Hindlimb muscle (tissue), 1 donor: ENCODE measurements around the gene TNFRSF14. TPM values are rescaled to one million over a fixed set of nuclear protein-coding genes. Genes with fewer than 3 reads are reported as not detected.
A peak's percentile ranks its signal among the peaks of the same experiment; 100 is the strongest.

ENCODE experiments used
- DNase-seq: peaks from one replicate; pipeline ENCODE4 v3.0.0-alpha.2; 2013
- polyA plus RNA-seq: library from polyadenylated mRNA; unstranded; fragments of 120-200 nt; gene quantifications from one replicate; pipeline ENCODE4 v1.2.1, GENCODE V29; 2013; ENCODE audit not compliant: insufficient read length

The TNFRSF14 gene
- polyA plus RNA-seq, 1 donor: 15.8 TPM

DNA sequence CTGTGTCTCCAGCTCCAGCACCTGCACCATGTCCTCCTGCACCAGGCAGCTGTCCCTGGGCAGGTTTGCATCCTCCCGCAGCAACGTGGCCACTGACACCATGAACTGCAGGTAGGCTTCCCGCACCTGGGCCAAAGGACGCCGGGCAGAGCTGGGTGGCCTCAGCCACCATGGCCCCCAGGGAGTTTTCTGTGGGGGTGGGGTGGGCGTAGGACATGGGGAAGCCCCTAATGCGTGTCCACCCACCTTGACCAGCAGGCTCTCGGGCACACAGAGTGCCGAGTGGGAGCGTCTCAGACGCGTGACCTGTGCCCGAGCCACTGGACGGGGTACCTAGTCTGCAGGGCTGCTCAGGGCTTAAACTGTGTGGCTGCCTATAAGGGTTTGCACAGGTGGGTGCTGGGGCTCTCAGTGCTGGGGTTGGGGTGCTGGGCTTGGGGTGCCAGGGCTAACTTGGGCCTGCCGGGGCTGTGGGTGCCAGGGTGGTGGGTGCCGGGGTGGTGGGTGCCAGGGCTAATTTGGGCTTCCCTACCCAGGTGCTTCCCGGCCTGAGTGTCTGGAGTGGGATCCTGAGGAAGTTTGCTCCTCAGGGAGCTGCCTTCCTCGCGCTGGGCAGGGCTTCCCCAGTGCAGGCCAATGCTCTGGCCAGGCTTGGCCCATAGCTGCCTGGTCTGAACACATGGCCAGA is 48.1 kb downstream of the TNFRSF14 start:
- no peak for DNase-seq

DNA sequence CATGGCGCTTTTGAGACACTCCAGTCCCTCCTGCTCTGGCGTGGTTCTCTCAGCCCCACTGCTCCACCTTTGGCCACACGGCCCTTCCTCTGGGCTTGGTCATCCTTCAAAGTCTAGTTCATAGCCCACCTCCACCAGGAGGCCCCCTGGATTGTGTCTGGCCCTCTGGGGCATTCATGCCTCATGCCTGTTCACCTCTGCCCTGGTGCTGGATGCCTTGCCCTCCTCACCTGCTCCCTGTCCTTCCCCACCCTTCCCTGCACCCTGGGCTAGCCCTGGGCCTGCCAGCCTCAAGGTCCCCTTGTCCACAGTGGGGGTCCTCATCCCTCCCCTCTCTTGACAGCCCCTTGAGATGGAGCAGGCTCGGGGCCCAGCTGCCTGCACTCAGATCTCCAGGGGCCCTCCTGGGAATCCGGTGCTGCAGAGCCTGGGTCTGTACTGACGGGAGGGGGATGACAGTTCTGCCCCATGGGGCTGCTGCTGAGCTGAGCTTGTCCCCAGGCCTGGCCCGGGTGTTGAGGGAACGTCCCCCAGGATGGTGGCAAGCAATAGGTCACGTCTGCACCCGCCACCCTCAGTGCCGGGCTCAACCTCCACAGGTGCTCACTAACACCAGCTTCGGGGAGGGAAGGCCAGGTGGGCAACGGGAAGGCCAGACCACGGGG is 48.8 kb downstream of the TNFRSF14 start:
- DNase-seq: no peak

DNA sequence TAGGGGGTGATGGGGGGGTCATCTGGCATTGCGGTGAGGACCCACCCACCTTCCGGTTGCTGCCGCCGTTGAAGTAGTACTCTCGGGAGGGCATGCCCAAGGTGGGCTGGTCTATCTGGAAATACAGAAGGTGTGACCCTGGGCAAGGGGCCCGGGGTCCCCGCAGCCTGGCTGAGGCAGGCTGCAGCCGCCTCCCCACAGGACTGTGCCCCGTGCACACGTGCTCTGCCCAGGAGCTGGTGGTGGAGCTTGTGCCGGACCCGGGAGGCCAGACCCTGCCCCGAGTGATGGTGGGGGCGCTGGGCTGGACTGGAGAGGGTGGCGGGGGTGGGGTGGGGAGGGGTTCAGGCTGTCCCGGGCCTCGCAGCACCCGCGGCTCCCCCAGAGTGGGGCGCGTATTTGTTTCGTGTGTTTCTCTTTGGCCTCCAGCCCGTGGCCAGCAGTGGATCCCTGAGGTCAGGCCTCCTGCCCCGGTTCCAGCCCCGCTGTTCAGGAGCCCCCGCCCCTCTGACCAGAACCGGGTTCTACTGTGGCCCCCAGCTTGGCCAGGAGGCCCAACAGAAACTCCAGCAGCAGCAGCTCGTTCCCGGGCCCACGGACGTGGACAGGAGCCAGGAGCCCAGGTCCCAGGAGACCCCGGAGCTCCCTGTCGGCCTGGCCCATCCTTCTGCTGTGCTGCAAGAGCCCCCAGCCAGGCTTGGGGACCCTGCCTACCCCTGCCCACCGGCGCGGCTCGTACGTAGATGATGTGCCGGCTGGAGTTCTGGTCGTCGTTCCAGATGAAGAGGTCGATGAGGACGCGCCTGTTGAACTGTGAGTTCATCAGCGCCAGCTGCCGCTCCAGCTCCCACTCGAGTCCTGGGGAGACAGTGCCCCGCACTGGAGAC is 49.6 kb downstream of the TNFRSF14 start:
- no peak for DNase-seq

DNA sequence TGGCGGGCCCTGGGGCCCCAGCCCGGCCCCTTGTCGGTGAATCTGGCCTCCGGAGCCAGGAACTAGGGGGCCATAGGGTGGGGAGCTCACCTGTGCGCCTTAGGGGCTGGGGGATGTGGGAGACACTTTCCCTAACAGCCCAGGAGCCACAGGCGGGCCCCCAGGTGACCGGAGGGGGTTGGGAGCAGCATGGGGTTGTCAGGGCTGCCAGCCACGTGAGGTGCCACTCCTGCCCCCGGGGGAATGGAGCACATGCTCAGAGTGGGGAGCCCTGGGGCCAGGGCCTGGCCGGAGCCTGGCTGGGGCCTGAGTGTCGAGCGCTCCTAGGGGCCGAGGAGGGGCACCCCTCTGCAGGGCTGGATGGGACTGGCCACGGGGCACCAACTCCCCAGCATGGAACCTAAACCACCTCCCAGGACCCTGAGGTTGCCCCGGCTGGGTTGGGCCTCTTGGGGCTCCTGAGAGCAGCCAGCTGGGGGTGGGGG is 50.3 kb downstream of the TNFRSF14 start:
- DNase-seq: no peak

DNA sequence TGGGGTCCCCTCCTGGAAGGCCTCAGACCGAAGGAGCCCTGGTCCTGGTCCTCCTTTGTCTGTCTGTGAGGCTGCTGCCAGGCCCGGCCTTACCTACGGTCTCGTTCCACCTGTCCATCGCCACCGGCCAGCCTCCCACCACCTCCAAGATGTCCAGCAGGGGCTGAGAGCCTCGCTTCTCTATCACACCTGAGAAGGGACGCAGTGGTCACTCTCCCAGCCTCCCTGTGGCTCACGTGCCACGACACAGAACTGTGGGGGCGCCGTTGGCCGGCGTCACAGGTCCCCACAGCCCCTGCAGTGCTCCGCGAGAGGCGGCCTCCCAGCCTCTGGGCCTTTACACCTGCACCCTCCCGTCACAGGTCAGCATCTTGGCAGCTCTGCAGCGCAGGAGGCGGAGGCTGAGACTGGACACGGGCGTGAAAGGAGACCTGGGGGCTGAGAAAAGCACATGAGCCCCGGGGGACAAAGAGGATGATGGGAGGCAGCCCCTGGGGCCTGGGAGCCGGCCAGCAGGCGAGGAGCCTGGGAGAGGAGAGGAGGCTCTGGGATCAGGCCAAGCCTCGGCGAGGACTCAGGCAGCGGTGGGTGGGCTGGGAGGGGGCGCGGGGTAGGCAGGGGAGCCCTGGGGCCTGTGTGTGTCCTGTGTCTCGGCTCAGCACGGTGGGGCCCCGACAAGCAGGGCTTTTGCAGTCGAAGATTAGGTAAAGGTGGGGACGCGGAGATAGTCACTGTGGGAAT is 50.9 kb downstream of the TNFRSF14 start:
- no peak for DNase-seq

DNA sequence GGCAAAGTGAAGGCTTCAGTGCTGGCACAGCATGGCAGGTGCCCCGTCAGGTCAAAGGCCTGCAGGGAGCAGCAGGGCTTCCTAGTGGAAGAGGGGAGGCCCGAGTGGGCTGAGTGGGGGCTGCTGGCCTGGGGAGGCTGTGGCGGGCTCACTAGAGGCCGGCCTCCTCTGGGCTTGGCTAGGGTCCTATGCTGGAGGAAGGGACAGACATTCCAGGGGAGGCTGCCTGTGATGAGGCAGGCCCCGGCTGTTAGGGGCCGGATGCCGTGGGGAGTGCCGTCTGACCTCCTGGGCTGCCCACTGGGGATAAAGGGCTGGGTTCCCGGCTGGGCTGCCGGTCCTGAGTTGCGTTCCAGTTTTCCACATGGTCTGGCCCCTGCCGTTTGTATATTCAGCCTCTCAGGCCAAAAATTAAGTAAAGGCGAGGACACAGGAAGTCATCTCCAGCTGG is 51.5 kb downstream of the TNFRSF14 start:
- DNase-seq: peak; percentile 77

DNA sequence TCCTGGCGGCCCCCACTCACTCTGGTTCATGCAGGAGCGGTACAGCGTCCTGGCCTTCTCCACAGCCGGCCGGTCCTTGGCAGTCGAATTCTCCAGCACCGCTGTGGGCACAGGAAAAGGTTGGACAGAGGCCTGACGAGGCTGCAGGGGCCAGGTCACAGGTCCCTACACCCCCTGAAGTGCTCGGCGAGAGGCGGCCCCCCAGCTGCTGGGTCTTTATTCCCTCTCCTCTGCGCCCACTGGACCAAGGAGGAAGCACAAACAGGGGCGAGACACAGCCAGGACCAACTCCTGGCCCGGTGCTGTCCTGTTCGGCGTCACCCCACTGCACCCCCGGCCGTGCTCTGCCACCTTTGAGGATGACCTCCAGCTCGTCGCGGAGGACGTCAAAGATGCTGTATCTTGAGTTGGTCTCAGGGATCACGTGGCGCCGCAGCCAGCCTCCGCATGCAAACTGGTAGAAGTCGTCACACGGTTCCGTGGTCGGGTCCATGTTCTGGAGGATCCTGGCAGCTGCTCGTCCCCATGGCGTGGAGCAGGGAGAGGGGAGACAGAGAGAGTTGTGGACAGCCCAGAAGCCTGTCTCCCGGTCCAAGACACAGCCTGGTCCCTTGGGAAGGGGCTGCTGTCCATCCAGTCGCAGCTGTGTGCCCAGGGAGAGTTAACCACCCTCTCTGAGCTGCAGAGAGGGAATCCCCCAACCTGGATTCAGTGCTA is 53.3 kb downstream of the TNFRSF14 start:
- DNase-seq: no peak

DNA sequence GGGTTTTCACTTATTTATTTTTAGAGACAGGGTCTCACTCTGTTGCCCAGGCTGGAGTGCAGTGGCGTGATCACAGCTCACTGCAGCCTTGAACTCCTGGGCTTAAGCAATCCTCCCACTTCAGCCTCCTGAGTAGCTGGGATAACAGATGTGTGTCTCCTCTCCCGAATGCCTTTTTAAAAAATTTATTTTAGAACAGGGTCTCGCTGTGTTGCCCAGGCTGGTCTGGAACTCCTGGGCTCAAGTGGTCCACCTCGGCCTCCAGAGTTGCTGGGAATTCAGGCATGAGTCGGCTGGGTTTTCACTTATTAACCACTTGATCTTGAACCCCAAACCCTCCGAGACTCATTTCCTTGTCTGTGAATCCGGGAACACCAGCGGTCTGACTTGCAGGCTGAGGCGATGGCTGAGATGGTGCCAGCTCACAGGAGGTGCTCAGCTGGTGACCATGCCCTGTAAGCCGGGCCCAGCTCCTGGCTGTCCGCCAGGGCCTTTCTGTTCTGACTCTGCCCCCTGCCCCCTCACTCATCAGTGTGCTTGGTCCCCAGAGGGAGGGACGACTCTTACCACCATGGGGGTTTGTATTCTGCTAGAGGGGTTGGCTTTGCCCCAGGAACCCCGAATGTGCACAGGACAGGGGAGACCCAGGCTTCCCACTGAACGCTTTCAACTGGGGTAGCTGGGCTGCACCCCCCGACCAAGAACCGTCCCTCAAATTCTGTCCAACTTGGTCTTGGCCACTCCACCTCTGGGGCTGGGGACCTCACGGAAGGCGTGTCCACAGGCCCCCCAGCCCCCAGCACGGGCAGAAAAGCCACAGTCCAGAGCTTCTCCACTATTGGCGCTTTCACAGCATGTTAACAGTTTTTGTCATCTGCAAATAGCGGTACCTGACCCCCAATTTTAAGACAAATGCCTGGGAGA is 54.1 kb downstream of the TNFRSF14 start:
- DNase-seq: no peak

DNA sequence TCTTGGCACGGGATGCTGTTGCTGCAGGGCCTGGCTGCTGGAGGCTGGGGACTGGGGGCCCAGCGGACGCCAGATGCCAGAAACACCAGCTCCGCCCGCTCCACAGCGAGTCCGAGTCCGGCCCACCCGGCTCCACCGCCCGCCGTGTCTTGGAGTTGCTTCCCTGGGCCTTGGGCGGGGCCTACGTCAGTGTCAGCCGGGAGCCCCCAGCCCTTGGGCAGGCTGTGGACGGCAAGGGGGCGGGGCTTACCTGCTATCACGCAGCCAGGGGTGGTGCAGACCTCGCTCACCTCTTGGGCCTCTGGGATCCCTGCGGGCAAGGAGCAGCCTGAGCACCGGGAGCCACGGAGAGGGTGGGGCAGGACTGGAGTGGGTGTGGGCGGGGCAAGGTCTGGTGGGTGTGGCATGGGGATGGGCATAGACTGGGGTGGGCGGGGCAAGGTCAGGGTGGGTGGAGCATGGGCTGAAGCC is 54.9 kb downstream of the TNFRSF14 start:
- DNase-seq: peak; percentile 28

DNA sequence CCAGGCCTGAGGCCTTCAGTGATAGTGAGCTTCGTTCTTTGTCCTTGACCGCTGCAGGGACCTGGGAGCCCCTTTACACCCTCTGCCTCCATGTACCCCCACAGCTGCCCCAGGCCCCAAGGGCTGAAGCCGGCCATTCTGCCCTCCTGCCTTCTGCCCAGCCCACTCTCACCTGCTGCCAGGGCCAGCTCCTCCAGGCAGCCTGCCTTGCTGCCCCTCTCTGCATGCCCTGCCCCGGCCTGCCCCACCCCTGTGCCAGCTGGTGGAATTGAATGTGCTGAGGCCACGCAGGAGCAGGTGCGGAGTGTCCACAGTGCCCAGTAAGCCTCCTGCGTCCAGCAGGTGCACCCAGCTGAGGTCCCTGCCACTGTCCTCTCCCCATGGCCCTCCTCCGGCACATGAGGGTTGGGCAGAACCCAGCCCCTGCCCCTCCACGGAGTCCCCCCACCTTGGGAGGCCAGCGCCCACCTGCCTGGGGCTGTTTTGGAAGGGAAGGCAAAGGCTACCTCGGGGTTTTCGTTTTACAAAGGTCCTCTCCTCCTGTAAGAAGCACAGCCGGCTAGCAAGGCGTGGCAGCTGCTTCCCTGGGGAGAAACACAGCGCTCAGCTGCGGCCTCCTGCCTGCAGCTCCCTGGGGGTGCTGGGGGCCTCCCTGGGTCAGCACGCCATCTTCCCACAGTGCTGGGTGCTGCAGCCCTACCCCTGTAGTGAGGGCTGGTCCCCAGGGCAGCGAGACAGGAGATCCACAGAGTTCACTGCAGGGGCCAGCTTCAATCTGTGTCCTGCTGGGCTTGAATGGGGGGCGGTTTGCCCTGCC is 55.7 kb downstream of the TNFRSF14 start:
- DNase-seq: no peak

DNA sequence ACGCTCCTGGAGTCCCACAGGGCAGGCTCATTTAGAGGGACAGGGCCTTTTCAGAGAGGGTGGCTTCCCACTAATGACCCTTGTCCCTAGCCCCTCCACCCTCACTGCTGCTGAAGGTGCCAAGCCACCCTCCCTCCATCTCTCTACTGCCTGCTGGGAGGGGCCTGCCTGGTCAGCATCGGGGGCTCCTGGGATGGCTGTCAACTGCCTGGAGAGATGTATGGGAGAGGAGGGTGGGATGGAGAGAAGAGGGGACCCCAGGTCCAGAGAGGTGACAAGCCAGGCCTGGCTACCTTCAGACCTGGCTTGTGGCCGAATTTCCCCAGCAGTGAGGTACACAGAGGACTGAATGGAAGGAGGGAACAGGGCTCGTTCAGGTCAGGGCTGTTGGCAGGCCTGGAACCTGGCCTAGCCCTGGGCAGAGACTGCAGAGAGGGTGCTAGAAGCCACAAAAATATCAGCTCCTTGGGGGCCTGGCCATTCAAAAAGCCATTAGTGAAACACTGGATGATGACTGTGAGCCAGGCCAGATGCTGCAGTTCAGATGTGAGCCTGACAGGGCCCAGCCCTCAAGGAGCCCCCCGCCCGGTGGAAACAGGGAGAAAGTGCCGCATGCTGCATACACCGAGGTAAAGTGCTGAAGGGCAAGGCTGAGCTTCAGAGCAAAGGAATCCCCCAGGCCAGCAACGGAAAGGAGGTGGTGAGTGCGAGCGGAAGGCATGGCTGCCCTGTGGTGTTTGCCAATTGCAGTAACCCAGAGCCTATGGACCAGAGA is 56.6 kb downstream of the TNFRSF14 start:
- DNase-seq: no peak

Other genes starting within 250 kb of the TNFRSF14 start
- gene MORN1, start 164.8 kb upstream of the TNFRSF14 start, polyA plus RNA-seq: 8.5 TPM
- 72.7 TPM for gene RER1, start 164.5 kb upstream of the TNFRSF14 start, polyA plus RNA-seq
- gene PEX10, start 143.8 kb upstream of the TNFRSF14 start, polyA plus RNA-seq: 22.9 TPM
- 1.0 TPM for gene PLCH2, start 80.1 kb upstream of the TNFRSF14 start, polyA plus RNA-seq
- gene PANK4, start 29.8 kb upstream of the TNFRSF14 start, polyA plus RNA-seq: 26.9 TPM
- 0.40 TPM for gene HES5, start 26.1 kb upstream of the TNFRSF14 start, polyA plus RNA-seq
- gene PRXL2B, start 30.4 kb downstream of the TNFRSF14 start, polyA plus RNA-seq: 23.2 TPM
- gene MMEL1, start 76.6 kb downstream of the TNFRSF14 start, polyA plus RNA-seq: 0.59 TPM
- 0.31 TPM for gene TTC34, start 245.3 kb downstream of the TNFRSF14 start, polyA plus RNA-seq